ENCODE measurements around the gene TP53RK. TPM values are rescaled to one million over a fixed set of nuclear protein-coding genes. Genes with fewer than 3 reads are reported as not detected.

TP53RK gene
- total RNA-seq, 1 donor, result 21.0 TPM

DNA sequence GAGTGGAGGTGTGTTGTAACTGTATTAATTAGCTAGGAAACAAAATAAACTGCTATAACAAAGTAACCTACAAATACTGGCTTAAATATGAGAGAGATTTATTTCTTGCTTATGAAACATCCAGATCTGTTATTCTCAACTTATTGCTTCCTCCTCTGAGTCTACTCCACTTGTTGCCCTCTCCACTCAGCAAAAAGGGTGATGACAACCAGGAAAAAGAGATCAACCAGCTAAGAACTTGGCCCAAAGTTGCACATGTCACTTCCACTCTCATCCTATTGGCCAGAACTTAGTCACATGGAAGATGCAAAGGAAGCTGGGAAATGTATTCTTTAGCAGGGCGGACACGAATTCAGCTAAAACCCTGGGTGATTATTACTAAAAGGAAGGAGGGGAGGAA is 5.2 kb upstream of the TP53RK start:
- DNase-seq (ENCODE audit: insufficient read length, low spot score, missing footprints), result no peak
- Histone ChIP-seq H3K4me3 (ENCODE audit: insufficient read depth, low read length) (no peak overlapping the region), H4K20me1 (ENCODE audit: insufficient read depth, low read length) (no peaks in the 10 kb centered on the region), H3K79me2 (ENCODE audit: insufficient read depth, low read length) (no peaks in the 10 kb centered on the region), H3K36me3 (ENCODE audit: insufficient read depth, low read length) (no peaks in the 10 kb centered on the region), H3K27ac (ENCODE audit: low read depth, low read length) (no peak overlapping the region), H3K4me1 (ENCODE audit: insufficient read depth, low read length) (peaks cover 11% of the 10 kb centered on the region), H2AFZ (ENCODE audit: low read length) (peak overlapping the region; percentile 47), H3K27me3 (ENCODE audit: insufficient read depth, low read length) (no peaks in the 10 kb centered on the region), H3K4me2 (ENCODE audit: insufficient read depth, low read length) (no peak overlapping the region), H3K9me3 (ENCODE audit: low read depth, low read length) (no peaks in the 10 kb centered on the region)
- TF ChIP-seq, protein P1, sequence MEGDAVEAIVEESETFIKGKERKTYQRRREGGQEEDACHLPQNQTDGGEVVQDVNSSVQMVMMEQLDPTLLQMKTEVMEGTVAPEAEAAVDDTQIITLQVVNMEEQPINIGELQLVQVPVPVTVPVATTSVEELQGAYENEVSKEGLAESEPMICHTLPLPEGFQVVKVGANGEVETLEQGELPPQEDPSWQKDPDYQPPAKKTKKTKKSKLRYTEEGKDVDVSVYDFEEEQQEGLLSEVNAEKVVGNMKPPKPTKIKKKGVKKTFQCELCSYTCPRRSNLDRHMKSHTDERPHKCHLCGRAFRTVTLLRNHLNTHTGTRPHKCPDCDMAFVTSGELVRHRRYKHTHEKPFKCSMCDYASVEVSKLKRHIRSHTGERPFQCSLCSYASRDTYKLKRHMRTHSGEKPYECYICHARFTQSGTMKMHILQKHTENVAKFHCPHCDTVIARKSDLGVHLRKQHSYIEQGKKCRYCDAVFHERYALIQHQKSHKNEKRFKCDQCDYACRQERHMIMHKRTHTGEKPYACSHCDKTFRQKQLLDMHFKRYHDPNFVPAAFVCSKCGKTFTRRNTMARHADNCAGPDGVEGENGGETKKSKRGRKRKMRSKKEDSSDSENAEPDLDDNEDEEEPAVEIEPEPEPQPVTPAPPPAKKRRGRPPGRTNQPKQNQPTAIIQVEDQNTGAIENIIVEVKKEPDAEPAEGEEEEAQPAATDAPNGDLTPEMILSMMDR (IDR thresholded peaks at IDR 0.05; ENCODE audit: extremely low read depth, low read depth, low read length), result no peak

DNA sequence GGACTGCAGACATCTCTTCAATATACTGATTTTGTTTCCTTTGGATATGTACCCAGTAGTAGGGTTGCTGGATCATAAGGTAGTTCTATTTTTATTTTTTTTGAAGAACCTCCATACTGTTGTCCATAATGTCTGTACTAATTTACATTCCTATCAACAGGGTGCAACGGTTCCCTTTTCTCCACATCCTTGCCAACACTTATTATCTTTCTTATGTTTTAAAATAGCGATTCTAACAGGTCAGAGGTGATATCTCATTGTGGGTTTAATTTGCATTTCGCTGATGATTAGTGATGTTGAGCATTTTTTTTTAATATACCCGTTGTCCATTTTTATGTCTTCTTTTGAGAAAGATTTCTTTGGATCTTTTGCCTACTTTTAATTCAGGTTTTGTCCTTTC is 2.0 kb upstream of the TP53RK start:
- H3K79me2 ChIP-seq (ENCODE audit: insufficient read depth, low read length), result peaks cover 26% of the 10 kb centered on the region
- peaks cover 26% of the 10 kb centered on the region for H3K4me1 ChIP-seq (ENCODE audit: insufficient read depth, low read length)
- no peak overlapping the region for H2AFZ ChIP-seq (ENCODE audit: low read length)
- H3K9me3 ChIP-seq (ENCODE audit: low read depth, low read length), result no peaks in the 10 kb centered on the region
- no peak overlapping the region for H3K4me3 ChIP-seq (ENCODE audit: insufficient read depth, low read length)
- TF ChIP-seq, protein P1 (IDR thresholded peaks at IDR 0.05; ENCODE audit: extremely low read depth, low read depth, low read length), result no peak
- H4K20me1 ChIP-seq (ENCODE audit: insufficient read depth, low read length), result peaks cover 20% of the 10 kb centered on the region
- H3K4me2 ChIP-seq (ENCODE audit: insufficient read depth, low read length), result no peak overlapping the region
- H3K27me3 ChIP-seq (ENCODE audit: insufficient read depth, low read length), result no peaks in the 10 kb centered on the region
- H3K27ac ChIP-seq (ENCODE audit: low read depth, low read length), result no peak overlapping the region
- H3K36me3 ChIP-seq (ENCODE audit: insufficient read depth, low read length), result peaks cover 6% of the 10 kb centered on the region
- no peak for DNase-seq (ENCODE audit: insufficient read length, low spot score, missing footprints)

DNA sequence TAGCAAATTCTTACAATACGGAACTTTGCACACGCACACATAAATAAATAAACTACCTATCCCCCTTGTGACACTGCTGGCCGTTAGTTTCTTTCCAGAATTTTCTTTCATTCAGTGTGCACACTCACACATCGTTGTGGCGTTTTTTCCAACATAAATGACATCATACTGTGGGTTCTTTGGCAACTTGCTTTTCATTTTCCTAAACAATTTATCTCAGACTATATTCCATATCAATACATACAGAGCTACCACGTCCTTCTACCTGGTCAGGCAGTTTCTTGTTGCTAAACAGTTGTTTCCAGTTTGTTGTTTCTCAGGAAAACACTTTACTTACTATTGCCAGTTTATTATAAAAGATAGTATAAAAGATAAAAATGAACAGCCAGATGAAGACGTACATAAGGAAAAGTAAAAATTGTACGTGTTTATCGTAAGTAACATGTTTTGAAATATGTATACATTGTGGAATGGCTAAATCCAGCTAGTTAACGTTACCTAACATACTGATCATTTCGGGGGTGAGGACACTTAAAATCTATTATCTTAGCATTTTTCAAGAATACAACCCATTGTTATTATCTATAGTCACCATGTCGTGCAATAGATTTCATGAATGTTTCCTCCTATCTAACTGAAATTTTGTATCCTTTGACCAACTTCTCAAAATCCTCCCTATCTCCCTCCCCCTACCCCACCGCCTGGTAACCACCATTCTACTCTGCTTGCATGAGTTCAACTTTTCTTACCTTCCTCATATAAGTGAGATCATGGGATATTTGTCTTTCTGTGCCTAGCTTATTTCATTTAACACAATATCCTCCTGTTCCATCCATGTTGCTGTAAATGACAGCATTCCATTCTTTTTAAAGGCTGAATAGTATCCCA is 1.2 kb upstream of the TP53RK start:
- peak overlapping the region; percentile 75 for H2AFZ ChIP-seq (ENCODE audit: low read length)
- H3K79me2 ChIP-seq (ENCODE audit: insufficient read depth, low read length), result peaks cover 33% of the 10 kb centered on the region
- H3K27ac ChIP-seq (ENCODE audit: low read depth, low read length), result peak overlapping the region; percentile 80
- H3K4me1 ChIP-seq (ENCODE audit: insufficient read depth, low read length), result peaks cover 21% of the 10 kb centered on the region
- H4K20me1 ChIP-seq (ENCODE audit: insufficient read depth, low read length), result peaks cover 20% of the 10 kb centered on the region
- H3K27me3 ChIP-seq (ENCODE audit: insufficient read depth, low read length), result no peaks in the 10 kb centered on the region
- peak overlapping the region; percentile 97 for H3K4me2 ChIP-seq (ENCODE audit: insufficient read depth, low read length)
- no peaks in the 10 kb centered on the region for H3K9me3 ChIP-seq (ENCODE audit: low read depth, low read length)
- H3K36me3 ChIP-seq (ENCODE audit: insufficient read depth, low read length), result peaks cover 11% of the 10 kb centered on the region
- H3K4me3 ChIP-seq (ENCODE audit: insufficient read depth, low read length), result peak overlapping the region; percentile 89
- no peak for DNase-seq (ENCODE audit: insufficient read length, low spot score, missing footprints)
- TF ChIP-seq, protein P1 (IDR thresholded peaks at IDR 0.05; ENCODE audit: extremely low read depth, low read depth, low read length), result no peak

DNA sequence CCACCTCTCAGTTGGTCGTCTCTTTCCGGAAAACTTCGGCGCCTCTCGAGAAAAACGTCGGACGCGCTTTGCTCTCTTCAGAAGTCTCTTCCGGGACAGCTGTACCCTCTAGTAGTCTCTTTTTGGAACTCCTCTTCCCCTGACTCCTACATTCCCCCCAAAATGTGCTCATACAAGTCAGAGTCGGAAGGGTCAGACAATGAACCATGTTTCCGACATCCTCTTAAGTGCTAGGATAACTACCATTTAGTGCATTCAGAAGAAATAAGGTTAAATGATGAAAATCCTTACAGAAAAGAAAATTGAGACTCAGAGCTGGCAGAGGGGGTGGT is 476 bp upstream of the TP53RK start:
- no peaks in the 10 kb centered on the region for H3K9me3 ChIP-seq (ENCODE audit: low read depth, low read length)
- TF ChIP-seq, protein P1 (IDR thresholded peaks at IDR 0.05; ENCODE audit: extremely low read depth, low read depth, low read length), result no peak
- peaks cover 16% of the 10 kb centered on the region for H3K36me3 ChIP-seq (ENCODE audit: insufficient read depth, low read length)
- peak overlapping the region; percentile 89 for H3K4me3 ChIP-seq (ENCODE audit: insufficient read depth, low read length)
- H3K27ac ChIP-seq (ENCODE audit: low read depth, low read length), result peak overlapping the region; percentile 80
- peaks cover 20% of the 10 kb centered on the region for H4K20me1 ChIP-seq (ENCODE audit: insufficient read depth, low read length)
- H2AFZ ChIP-seq (ENCODE audit: low read length), result peak overlapping the region; percentile 75
- peak overlapping the region; percentile 97 for H3K4me2 ChIP-seq (ENCODE audit: insufficient read depth, low read length)
- H3K4me1 ChIP-seq (ENCODE audit: insufficient read depth, low read length), result peaks cover 21% of the 10 kb centered on the region
- H3K79me2 ChIP-seq (ENCODE audit: insufficient read depth, low read length), result peaks cover 39% of the 10 kb centered on the region
- no peak for DNase-seq (ENCODE audit: insufficient read length, low spot score, missing footprints)
- H3K27me3 ChIP-seq (ENCODE audit: insufficient read depth, low read length), result no peaks in the 10 kb centered on the region
